Measurements from ENCODE around the gene ACTMAP.

DNA sequence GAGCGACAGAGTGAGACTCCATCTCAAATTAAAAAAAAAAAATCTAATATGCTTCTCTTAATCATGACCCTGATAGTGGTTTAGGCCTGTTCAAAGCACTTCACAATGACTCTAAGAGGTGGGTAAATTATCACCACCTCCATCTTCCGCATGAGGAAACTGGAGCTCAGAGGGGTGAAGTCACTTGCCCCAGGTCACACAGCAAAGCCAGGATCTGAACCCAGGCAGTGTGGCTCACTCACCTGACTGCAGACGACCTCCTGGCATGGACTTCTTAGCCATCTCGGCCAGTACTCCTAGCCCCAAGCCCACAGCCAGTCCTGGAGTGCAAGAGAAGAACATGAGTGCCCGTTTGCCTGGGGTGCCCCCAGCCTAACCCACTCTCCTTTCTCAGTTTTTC lies 40.5 kb downstream of the ACTMAP start:
- TF ChIP-seq, protein P1, sequence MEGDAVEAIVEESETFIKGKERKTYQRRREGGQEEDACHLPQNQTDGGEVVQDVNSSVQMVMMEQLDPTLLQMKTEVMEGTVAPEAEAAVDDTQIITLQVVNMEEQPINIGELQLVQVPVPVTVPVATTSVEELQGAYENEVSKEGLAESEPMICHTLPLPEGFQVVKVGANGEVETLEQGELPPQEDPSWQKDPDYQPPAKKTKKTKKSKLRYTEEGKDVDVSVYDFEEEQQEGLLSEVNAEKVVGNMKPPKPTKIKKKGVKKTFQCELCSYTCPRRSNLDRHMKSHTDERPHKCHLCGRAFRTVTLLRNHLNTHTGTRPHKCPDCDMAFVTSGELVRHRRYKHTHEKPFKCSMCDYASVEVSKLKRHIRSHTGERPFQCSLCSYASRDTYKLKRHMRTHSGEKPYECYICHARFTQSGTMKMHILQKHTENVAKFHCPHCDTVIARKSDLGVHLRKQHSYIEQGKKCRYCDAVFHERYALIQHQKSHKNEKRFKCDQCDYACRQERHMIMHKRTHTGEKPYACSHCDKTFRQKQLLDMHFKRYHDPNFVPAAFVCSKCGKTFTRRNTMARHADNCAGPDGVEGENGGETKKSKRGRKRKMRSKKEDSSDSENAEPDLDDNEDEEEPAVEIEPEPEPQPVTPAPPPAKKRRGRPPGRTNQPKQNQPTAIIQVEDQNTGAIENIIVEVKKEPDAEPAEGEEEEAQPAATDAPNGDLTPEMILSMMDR (IDR thresholded peaks at IDR 0.05) = no peak
- TF ChIP-seq FOXM1 (IDR thresholded peaks at IDR 0.05; ENCODE audit: low read depth) = no peak
- TF ChIP-seq POLR2AphosphoS5 (IDR thresholded peaks at IDR 0.05; ENCODE audit: low read depth, low read length) = no peak
- TF ChIP-seq MEF2A (IDR thresholded peaks at IDR 0.05; ENCODE audit: borderline replicate concordance, low read depth) = no peak
- TF ChIP-seq YY1 (IDR thresholded peaks at IDR 0.05; ENCODE audit: low read depth) = no peak
- TF ChIP-seq MXI1 (IDR thresholded peaks at IDR 0.05; ENCODE audit: low read depth, low read length) = no peak
- TF ChIP-seq RAD21 (IDR thresholded peaks at IDR 0.05; ENCODE audit: low read length) = no peak

Data from SK-N-SH (cell line).